HG03571 (cell line): ENCODE results near the gene BMPR2.
"Not testable (repeated sequence)": the region's sequence is repeated elsewhere in the genome, so short reads cannot be mapped to it uniquely, and the experiment has no call there.

Experiments used
- ATAC-seq: cut with Tn5 transposase; IDR thresholded peaks from one replicate; pipeline ENCODE4 v1.9.1; 2021; ENCODE audit not compliant: unreplicated experiment

BMPR2 gene

GRCh38 chr2:202519453-202519852 lies 143.3 kb downstream of the BMPR2 start:
- ATAC-seq, result no peak

GRCh38 chr2:202521470-202521869 lies 145.3 kb downstream of the BMPR2 start:
- no peak for ATAC-seq

GRCh38 chr2:202529389-202529788 lies 153.3 kb downstream of the BMPR2 start:
- no peak for ATAC-seq

DNA sequence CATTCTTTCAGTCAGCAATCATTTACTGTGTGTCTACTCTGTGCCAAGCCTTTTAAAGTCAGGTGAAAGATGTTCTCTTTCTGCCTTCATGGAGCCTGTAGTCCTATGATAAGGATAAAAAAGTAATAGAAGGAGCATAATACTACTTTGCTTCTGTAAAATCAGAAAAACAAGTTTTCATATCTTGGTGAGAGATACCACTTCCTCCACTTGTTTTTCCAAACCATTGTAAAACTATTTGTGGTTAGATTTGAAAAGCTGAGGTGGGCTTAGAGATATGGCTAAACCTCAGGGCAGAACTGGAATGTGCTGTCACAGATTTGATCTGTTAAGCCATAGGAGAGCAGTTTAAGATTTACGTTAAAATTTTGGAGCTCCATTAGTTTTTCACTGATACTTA lies 153.9 kb downstream of the BMPR2 start:
- ATAC-seq, result no peak

DNA sequence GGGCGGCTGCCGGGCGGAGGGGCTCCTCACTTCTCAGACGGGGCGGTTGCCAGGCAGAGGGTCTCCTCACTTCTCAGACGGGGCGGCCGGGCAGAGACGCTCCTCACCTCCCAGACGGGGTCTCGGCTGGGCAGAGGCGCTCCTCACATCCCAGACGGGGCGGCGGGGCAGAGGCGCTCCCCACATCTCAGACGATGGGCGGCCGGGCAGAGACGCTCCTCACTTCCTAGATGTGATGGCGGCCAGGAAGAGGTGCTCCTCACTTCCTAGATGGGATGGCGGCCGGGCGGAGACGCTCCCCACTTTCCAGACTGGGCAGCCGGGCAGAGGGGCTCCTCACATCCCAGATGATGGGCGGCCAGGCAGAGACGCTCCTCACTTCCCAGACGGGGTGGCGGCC lies 159.2 kb downstream of the BMPR2 start:
- ATAC-seq, result not testable (repeated sequence)

GRCh38 chr2:202541137-202541536 lies 165.0 kb downstream of the BMPR2 start:
- ATAC-seq, result no peak

GRCh38 chr2:202542142-202542541 lies 166.0 kb downstream of the BMPR2 start:
- ATAC-seq, result no peak

- ATAC-seq, result no peak
These were observed 169.4 kb downstream of the BMPR2 start for GRCh38 chr2:202545523-202545922.

DNA sequence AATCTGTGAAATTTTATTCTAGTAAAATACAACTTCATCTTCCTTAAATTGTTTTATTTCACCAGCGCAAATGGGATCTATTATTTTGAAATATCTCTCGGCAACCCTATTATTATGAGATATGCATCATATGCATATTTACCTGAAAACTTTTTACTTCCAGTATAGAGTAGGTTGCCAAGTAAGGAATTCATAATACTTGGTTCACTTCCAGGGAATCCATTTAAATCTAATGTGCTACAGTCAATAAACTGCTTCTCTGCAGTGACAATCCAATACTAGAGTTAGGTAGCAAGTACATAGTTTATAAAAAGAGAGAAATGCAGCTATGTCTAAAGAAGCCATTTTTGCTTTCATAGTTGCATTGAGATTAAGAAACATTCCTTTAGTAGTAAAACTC lies 169.8 kb downstream of the BMPR2 start:
- ATAC-seq, result no peak

DNA sequence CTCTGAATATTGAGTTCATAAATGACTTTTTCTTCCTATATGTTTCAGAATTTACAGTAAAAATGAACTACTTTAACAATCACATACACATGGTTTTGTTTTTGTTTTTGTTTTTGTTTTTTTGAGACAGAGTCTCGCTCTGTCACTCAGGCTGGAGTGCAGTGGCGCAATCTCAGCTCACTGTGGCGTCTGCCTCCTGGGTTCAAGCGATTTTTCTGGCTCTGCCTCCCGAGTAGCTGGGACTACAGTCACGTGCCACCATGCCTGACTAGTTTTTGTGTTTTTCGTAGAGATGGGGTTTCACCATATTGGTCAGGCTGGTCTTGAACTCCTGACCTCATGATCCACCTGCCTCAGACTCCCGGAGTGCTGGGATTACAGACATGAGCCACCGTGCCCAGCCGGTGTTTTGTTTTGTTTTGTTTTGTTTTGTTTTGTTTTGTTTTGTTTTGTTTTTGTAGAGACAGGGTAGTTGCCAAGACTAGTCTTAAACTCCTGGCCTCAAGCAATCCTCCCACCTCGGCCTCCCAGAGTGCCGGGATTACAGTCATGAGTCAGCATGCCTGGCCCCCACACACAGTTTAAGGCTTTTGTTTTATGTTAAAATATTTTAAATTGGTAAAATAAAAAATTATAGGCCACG lies 170.5 kb downstream of the BMPR2 start:
- not testable (repeated sequence) for ATAC-seq

DNA sequence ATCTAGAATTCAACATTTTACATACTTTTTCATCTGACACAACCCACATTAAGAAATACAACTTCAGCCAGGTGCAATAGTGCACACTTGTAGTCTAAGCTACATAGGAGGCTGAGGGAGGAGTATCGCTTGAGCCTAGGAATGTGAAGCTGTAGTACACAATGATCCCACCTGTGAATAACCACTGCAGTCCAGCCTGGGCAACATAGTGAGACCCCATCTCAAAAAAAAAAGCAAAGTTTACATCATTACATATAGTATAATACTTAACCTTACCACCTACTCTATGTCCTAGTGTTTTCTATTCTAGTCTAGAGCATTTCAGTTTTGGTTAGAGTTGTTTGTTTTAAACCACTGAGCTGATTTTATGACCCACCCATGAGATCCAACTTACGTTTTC lies 172.1 kb downstream of the BMPR2 start:
- no peak for ATAC-seq

DNA sequence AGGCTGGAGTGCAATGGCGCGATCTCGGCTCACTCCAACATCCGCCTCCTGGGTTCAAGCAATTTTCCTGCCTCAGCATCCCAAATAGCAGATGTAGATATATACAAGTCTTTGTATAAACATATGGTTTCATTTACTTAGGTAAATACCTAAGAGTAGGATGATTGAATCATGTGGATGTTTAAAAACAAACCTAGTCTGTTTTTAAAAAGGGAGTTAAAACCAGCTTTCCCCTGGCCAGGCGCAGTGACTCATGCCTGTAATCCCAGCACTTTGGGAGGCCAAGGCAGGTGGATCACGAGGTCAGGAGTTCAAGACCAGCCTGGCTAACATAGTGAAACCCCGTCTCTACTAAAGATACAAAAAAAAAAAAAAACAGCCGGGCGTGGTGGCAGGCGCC lies 174.9 kb downstream of the BMPR2 start:
- not testable (repeated sequence) for ATAC-seq

- ATAC-seq, result no peak
These were observed 179.2 kb downstream of the BMPR2 start for GRCh38 chr2:202555356-202555755.

GRCh38 chr2:202560200-202560599 lies 184.1 kb downstream of the BMPR2 start:
- no peak for ATAC-seq

DNA sequence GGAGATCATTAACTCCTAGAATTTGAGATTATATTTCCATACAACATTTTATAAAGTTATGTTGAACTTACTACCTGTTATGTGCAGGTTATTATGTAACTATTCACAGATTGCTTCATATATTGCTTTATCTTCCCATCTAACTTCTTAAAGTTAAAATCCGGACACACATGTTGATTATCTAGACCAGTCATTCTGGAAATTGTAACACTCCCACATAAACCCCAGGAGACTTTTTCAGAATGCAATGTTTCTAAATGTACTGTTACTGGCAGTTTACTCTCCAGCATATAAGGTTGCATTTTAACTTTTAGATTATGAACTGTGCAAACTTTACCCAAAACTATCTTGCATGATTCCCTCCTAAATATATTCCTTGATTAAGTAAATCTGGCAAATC lies 188.1 kb downstream of the BMPR2 start:
- ATAC-seq, result no peak

DNA sequence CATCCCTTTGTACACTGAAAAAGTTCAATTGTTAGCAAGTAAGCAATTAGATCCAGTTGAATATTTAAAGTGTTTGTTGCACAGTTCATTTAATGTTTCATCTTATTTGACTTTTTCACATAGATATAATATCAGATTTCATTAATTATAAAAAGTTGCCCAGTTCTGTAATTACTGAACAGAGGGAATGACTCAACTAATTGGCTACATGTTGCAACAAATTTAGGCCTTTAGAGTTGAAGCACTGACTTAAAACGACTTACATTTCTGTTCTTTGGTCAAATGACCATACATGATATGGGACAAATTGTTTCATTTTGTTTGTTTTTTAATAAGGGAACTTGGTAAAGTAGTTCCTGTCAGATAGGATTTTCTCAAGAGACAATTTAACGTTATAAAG lies 190.2 kb downstream of the BMPR2 start:
- no peak for ATAC-seq

GRCh38 chr2:202574541-202574940 lies 198.4 kb downstream of the BMPR2 start:
- ATAC-seq, result no peak

DNA sequence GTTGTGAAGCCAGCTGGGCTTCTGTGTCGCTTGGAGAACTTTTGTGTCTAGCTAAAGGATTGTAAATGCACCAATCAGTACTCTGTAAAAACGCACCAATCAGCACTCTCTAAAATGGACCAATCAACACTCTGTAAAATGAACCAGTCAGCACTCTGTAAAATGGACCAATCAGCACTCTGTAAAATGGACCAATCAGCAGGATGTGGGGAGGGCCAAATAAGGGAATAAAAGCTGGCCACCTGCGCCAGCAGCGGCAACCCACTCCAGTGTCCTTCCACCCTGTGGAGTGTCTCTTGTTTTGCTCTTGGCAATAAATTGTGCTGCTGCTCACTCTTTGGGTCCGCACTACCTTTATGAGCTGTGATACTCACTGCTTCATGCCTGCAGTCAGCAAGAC lies 199.1 kb downstream of the BMPR2 start:
- ATAC-seq, result not testable (repeated sequence)

DNA sequence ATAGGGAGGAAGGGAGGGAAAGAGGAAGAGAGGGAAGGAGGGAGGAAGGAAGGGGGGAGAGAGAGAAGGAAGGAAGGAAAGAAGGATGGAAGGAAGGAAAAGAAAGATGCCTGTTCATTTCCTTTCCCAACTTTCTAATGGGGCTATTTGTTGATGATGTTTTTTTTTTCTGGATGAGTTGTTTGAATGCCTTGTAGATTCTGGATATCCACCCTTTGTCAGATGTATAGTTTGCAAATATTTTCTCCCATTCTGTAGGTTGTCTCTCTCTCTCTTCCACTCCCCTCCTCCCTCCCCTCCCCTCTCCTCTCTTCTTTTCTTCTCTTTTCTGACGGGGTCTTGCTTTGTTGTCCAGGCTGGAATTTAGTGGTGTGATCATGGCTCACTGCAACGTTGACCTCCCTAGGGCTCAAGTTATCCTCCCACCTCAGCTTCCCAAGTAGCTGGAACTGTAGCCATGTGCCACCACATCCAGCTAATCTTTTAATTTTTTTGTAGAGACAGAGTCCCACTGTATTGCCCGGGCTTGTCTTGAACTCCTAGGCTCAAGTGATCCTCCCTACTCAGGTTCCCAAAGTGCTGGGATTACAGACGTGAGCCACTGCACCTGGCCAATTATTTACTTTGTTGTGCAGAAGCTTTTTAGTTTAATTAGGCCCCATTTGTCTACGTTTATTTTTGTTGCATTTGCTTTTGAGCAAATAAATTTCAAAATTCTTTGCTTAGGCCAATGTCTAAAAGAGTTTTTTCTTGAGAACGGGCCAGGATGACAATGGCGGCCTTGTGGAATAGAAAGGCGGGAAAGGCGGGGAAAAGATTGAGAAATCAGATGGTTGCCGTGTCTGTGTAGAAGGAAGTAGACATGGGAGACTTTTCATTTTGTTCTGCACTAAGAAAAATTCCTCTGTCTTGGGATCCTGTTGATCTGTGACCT lies 201.4 kb downstream of the BMPR2 start:
- no peak for ATAC-seq

GRCh38 chr2:202582846-202583245 lies 206.7 kb downstream of the BMPR2 start:
- not testable (repeated sequence) for ATAC-seq

GRCh38 chr2:202583709-202584219 lies 207.6 kb downstream of the BMPR2 start:
- ATAC-seq, result no peak
